Stimulated activated CD4-positive, alpha-beta T cell treated with anti-CD3 and anti-CD28 coated beads, Interleukin-2, amount 100 ng/mL, for 4 hours (primary cell): ENCODE results near the gene TCF7L2.

Experiments used
- DNase-seq: peaks from one replicate; pipeline ENCODE4 v3.0.0-alpha.2; 2020; ENCODE audit warnings: low read depth

Gene TCF7L2

GRCh38 chr10:113148901-113149300 lies 198.9 kb downstream of the TCF7L2 start:
- no peak for DNase-seq

GRCh38 chr10:113149626-113150025 lies 199.6 kb downstream of the TCF7L2 start:
- DNase-seq = no peak

GRCh38 chr10:113151190-113151666 lies 201.2 kb downstream of the TCF7L2 start:
- DNase-seq = no peak

GRCh38 chr10:113153493-113154102 lies 203.6 kb downstream of the TCF7L2 start:
- DNase-seq = no peak

- DNase-seq = no peak
Observed at GRCh38 chr10:113157441-113157840, 207.4 kb downstream of the TCF7L2 start.

GRCh38 chr10:113158183-113158582 lies 208.1 kb downstream of the TCF7L2 start:
- no peak for DNase-seq

- no peak for DNase-seq
Observed at GRCh38 chr10:113159563-113159962, 209.5 kb downstream of the TCF7L2 start.

GRCh38 chr10:113160641-113161040 lies 210.6 kb downstream of the TCF7L2 start:
- no peak for DNase-seq

- DNase-seq = no peak
Observed at GRCh38 chr10:113161066-113161465, 211.0 kb downstream of the TCF7L2 start.

GRCh38 chr10:113162960-113163359 lies 212.9 kb downstream of the TCF7L2 start:
- no peak for DNase-seq

- DNase-seq = no peak
Observed at GRCh38 chr10:113165673-113166072, 215.6 kb downstream of the TCF7L2 start.

GRCh38 chr10:113167702-113168101 lies 217.7 kb downstream of the TCF7L2 start:
- DNase-seq = no peak

GRCh38 chr10:113168584-113168983 lies 218.5 kb downstream of the TCF7L2 start:
- DNase-seq = no peak

- no peak for DNase-seq
Observed at GRCh38 chr10:113169111-113169510, 219.1 kb downstream of the TCF7L2 start.

- DNase-seq = no peak
Observed at GRCh38 chr10:113169853-113170460, 219.9 kb downstream of the TCF7L2 start.

GRCh38 chr10:113171662-113172061 lies 221.6 kb downstream of the TCF7L2 start:
- DNase-seq = no peak

- DNase-seq = no peak
Observed at GRCh38 chr10:113175176-113175575, 225.1 kb downstream of the TCF7L2 start.

- no peak for DNase-seq
Observed at GRCh38 chr10:113175756-113176651, 226.0 kb downstream of the TCF7L2 start.

- DNase-seq = no peak
Observed at GRCh38 chr10:113176652-113177155, 226.7 kb downstream of the TCF7L2 start.

- no peak for DNase-seq
Observed at GRCh38 chr10:113177156-113177935, 227.3 kb downstream of the TCF7L2 start.

- DNase-seq = no peak
Observed at GRCh38 chr10:113177936-113178335, 227.9 kb downstream of the TCF7L2 start.

- no peak for DNase-seq
Observed at GRCh38 chr10:113178771-113179170, 228.7 kb downstream of the TCF7L2 start.
